HuH-7.5 (cell line): Measurements from ENCODE around the gene IRAG1.

Experiments
- DNase-seq: peaks from one replicate; pipeline ENCODE4 v3.0.0; 2011; ENCODE audit warnings: low spot score

The IRAG1 gene, protein sequence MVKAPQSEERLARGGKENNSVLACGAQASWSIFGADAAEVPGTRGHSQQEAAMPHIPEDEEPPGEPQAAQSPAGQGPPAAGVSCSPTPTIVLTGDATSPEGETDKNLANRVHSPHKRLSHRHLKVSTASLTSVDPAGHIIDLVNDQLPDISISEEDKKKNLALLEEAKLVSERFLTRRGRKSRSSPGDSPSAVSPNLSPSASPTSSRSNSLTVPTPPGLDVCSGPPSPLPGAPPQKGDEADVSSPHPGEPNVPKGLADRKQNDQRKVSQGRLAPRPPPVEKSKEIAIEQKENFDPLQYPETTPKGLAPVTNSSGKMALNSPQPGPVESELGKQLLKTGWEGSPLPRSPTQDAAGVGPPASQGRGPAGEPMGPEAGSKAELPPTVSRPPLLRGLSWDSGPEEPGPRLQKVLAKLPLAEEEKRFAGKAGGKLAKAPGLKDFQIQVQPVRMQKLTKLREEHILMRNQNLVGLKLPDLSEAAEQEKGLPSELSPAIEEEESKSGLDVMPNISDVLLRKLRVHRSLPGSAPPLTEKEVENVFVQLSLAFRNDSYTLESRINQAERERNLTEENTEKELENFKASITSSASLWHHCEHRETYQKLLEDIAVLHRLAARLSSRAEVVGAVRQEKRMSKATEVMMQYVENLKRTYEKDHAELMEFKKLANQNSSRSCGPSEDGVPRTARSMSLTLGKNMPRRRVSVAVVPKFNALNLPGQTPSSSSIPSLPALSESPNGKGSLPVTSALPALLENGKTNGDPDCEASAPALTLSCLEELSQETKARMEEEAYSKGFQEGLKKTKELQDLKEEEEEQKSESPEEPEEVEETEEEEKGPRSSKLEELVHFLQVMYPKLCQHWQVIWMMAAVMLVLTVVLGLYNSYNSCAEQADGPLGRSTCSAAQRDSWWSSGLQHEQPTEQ

DNA sequence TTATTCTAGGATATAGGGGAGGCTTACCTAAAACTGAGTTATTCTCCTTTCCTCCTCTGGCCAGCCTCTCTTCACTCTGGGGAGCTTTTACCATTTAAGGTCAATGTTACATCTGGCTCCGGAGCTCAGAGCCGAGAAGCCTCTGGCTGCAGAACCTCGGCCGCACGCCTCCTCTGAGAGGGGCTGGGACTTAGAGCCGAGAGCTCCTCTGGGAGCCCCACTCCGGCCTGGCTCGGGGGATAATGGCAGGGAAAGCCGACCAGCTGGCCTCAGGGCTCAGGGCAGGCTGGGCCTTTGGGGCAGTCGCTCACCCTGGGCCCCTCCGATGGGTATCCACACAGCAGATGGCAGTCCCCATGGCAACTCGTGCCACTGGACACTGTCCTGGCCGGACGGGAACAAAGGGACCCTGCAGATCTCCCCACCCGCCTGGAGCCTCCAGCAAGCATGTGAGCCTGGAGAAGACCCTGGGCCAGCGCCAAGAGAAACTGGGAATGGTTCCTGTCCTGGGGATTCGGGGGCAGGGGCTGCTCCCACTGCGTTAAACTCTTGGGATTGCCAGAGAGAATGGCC is at the start of gene IRAG1:
Gene IRAG1, minus strand, starts transcription at position 247 of the 573 bp plus-strand sequence. Its CDS starts 153 bp downstream, at position 94.
- DNase-seq: no peak

DNA sequence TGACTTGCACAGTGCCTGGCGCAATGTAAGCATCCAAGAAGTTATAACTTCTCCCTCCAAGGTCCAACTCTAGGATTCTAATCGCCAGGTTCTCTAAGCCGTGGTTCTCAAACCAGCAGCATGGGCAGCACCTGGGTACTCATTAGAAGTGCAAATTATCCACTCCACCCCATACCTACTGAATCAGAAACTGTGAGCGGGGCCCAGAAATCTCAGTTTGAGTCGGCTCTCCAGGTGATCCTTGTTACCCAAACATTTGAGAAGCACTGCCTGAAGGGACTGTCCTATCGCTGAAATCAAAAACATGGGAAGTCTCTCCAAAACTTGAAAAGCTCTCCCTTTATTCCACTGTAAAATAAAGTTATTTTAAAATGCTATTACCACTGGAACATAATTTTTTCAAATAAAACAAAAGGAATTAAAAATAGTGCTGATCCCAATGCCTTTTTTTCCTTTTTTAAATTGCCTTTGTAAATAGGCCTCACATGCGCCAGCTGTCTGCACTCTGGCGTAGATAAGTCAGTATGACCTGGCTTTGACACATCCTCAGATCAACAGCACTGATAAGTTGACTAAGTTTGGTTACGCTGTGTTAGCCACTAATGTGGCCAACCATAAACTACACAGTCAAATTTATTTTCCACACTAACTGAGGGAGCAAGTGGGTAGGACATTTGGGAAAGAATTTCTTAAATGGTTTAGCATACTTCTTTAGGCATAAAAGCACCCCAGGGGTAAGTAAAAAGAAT is 49.1 kb upstream of the IRAG1 start:
- DNase-seq: no peak

DNA sequence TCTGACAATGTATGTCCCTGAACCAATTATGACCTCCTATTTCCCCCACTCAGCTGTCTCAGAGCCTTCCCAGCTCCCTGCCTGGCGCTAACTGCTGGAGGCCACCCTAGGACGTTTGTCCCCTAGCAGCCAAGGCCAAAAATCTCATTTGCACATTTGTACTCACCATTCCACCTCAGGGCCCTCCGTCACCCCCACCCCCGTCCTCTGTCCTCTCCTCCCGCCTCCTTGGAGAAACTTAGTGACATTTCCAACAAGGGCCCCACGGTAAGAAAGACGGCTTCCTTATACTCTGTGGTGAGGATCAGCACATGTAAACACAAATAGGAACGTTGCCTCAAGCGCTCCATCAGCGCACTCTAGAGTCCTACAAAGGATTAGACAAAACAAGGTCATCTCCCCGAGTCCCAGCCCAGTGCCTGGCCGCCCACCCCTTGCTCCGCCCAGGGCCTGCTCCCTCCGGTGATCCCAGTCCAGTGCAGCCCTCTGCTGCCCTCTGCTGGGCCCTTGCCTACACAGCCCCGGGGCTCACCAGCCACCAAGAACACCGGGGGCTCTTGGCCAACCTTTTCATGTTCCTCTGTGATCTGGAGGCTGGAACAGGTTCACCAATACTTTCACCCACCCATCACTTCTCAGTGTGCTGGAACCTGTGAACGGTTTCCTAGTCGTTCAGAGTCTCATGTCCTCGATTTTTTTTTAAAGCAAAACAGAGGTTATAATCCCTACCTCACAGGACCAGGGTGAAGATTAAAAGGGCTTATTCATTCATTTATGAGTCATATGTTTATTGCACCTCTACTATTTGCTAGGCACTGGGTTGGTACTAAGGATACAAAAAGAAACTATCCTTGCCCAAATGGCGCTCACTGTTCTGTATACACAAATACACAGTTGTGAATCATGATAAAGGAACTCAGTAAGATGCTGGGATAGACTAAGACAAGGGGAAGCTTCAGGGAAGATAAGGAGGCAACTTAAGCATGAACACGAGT is 42.2 kb upstream of the IRAG1 start:
- DNase-seq: peak; percentile 74

GRCh38 chr11:10731064-10731680 is 37.6 kb upstream of the IRAG1 start:
- DNase-seq: no peak

- DNase-seq: no peak
These were observed 36.6 kb upstream of the IRAG1 start for GRCh38 chr11:10730151-10730550.

DNA sequence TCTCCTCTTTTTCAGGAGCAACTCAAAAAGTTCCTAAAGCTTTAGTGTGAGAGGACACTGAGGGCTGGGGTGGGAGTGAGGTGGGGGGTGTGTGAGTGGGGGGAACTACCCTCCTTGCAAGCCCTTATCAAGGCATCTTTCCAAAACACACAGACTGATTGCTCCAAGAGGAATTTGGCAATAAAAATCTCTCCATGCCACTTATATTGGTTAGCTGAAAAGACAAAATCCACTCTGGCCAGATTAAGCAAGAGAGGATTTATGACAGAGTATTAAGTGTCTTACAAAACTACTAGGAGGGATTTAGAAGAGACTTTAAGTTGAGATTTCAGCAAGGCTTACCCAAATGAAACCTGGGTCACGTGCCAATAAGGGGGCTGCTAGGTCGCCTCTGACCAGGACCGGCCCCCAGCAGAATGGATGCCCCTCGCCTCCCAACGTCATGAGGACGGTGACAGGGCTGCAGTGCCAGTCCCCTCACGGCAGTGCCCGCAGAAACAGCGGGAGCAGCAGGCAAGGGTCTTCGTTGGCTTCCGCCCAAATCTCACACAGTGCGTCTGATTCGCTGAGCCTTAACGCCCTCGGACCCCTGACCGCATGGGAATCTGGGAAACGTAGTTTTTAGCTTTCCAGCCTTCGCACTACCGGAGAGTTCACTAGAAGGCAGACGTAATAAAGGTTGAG is 35.4 kb upstream of the IRAG1 start:
- no peak for DNase-seq

DNA sequence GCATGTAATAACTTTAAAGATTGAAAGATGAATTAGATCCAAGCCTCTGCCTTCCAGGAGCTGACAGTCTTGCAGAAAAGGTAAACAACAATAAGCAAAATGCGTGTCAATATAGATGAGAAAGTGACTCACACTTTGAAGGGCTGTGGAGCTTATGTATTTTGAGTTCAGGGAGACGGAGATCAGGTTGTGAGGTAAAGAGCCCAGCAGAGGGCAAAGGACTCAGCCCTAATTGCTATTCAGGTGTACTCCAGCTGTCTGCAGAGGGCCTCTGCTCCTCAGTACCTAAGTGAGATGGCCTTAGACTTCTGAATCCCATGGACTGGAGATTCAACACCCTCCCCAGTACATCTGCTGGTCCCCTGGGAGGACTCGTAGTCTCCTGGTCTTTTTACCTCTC is 34.6 kb upstream of the IRAG1 start:
- peak; percentile 13 for DNase-seq

DNA sequence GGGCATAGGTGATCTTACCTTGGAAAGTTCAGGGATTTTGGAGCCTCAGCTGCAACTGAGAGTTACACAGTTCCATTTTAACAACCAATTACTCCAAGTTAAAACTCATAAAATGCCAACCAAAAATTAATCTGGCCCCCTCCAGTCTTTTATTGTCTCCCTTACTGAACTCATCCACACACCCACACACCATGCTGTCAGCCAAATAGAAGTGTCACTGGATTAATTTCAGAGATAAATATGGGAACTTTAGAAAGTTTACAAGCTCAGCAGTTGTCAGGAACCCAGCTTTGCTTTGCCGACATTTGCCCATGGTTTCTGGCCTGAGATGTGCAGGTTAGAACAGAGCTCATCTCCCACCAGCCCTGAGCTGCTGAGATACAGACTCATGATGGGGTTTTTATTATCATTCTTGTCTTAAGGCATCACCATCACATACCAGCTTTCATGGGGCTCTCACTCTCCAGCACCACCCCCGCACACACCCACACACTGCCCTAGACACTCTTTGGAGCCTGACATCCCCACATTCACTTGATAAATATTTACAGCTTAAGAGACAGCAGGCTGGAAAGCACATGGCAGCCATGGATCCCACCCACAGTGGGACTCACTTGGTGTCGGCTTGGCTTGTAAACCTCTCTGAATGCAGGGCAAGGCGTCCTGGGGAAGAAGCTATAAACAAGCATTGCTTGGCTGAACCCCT is 33.7 kb upstream of the IRAG1 start:
- DNase-seq: no peak

- DNase-seq: no peak
These were observed 32.3 kb upstream of the IRAG1 start for GRCh38 chr11:10725907-10726253.

- DNase-seq: no peak
These were observed 31.8 kb upstream of the IRAG1 start for GRCh38 chr11:10725114-10725906.

DNA sequence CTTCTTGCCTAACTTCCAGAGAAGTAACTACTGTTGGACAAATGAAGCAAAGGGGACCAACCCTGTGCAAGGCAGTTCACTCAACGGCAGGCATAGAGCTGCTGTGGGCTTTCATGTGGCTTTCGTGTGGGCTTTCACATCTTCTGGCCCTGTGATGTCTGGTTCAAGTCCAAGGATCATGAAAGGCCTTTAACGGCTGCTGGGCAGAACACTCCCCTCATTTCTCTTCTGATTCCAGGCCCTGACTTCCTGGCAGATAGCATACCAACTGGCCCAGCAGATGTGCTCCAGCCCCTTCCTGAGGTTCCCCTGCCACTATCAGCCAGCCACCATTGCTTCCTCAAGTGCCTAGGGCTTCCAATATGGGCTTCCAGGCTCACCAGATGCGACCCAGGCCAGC is 28.8 kb upstream of the IRAG1 start:
- no peak for DNase-seq

DNA sequence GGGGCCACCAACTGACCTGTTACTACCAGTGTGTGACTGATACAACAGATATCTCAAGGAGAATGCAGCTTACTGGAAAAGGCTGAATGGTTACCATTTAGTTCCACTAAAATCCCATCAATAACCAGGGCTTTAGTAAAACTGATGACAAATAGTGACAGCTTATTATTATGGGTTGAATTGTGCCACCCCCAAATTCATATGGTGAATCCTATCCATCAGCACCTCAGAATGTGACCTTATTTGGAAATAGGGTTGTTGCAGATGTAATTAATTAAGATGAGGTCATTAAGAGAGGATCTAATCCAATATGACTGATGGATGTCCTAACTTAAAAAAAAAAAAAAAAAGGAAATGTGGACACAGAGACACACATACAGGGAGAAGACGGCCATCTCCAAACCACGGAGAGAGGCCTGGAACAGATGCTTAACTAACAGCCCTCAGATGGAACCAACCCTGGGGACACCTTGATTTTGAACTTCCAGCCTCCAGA is 27.4 kb upstream of the IRAG1 start:
- no peak for DNase-seq

DNA sequence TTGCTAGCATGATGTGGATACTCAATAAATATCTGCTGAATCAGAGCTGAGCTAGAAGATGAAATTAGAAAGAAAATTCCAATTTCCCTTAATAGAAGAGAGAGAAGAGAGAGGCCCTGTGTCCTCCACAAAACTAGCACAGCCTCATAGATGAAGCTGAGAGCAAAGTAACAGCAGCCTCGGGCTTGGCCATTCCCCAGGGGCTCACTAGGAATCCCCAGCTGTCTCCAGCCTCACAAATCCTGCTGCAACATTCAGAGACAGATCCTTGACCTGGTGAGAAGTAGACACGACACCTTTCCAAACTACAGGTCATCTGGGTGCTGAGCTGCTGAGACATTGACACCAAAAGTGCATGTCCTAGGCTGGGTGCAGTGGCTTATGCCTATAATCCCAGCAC is 26.1 kb upstream of the IRAG1 start:
- DNase-seq: no peak

GRCh38 chr11:10716543-10717259 is 23.1 kb upstream of the IRAG1 start:
- no peak for DNase-seq

DNA sequence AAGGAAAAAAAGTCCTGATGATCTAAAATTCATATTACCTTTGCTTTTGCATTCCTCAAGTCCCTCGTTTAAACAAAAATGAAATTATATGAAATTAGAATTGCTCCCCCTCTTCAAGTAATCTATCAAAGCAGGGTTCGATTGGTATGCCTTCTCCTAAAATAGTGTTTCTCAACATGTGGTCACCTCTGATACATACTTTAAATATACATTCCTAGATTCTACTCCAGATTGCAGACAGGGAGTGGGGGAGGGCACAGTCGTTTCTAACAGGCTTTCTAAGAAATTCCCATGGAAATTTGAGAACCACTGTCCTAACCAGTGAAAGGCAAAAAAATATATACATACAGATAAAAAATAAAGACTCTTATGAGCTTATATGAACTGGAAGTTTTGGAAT is 22.6 kb upstream of the IRAG1 start:
- no peak for DNase-seq

GRCh38 chr11:10715571-10715970 is 22.0 kb upstream of the IRAG1 start:
- no peak for DNase-seq

GRCh38 chr11:10709299-10710086 is 15.9 kb upstream of the IRAG1 start:
- no peak for DNase-seq
